SU-DHL-6 (cell line): Measurements from ENCODE around the gene SLC37A3.

Experiments used
- CTCF ChIP-seq: fragments of 200-600 bp; sonication (generic); IDR thresholded peaks from one replicate; pipeline ENCODE4 v1.5.1; 2017; ENCODE audit warnings: antibody characterized with exemption, mild to moderate bottlenecking, low read length, moderate library complexity; ENCODE audit not compliant: insufficient read depth, poor library complexity, severe bottlenecking
- EZH2phosphoT487 ChIP-seq: fragments of 200-600 bp; sonication (generic), shearing (Covaris generic); conservative IDR thresholded peaks from 2 replicates; pipeline ENCODE4 v1.6.1; 2018; ENCODE audit warnings: mild to moderate bottlenecking, antibody characterized with exemption, low read length, moderate library complexity, mixed read lengths

GRCh38 chr7:140390466-140391190 lies 7.7 kb downstream of the SLC37A3 start:
- TF ChIP-seq CTCF = no peak
- TF ChIP-seq EZH2phosphoT487 = no peak
